Endothelial cell of umbilical vein (primary cell): ENCODE measurements around the gene EIF3D. TPM values are rescaled to one million over a fixed set of nuclear protein-coding genes. Genes with fewer than 3 reads are reported as not detected.

Experiments
- BruUV-seq: library from RNA; stranded (reverse); fragments of 400-500 nt; replicated peaks from 2 replicates; lab custom pipeline; 2021; lab: Mats Ljungman, UMichigan
- CTCF ChIA-PET: fragments of 300-600, 350-600 bp; sonication (Branson Sonifier 250); formaldehyde crosslinking; loops from one replicate; lab custom pipeline; 2021; ENCODE audit warnings: antibody characterized with exemption, inconsistent platforms; lab: Charles Lee
- POLR2A ChIA-PET: fragments of 300-600, 350-600 bp; sonication (Branson Sonifier 250); formaldehyde crosslinking; loops from one replicate; lab custom pipeline; 2021; ENCODE audit warnings: antibody characterized with exemption, inconsistent platforms; lab: Charles Lee
- DNase-seq: peaks from one replicate; pipeline ENCODE4 v3.0.0-alpha.2; 2011; ENCODE audit warnings: low read depth, low spot score
- FAIRE-seq: peaks from 2 replicates; lab custom pipeline; 2011; peaks lifted over from hg19 to GRCh38; lab: Jason Lieb, UNC
- H2AFZ ChIP-seq: 2 replicates; pipeline ENCODE4 v1.6.0; 2012; ENCODE audit warnings: low read depth, low read length, control low read depth, inconsistent platforms
- H3K27ac ChIP-seq: 2 replicates; pipeline ENCODE4 v1.5.1; 2011; ENCODE audit warnings: low read depth, mild to moderate bottlenecking, control low read depth, low read length, moderate library complexity; ENCODE audit not compliant: insufficient read depth
- H3K27me3 ChIP-seq, 2 experiments: 2 replicates each; pipeline versions ENCODE4 v1.6.0 to v1.6.1; 2011; ENCODE audit warnings: low read length in 2 of 2, mixed read lengths in 1 of 2; ENCODE audit not compliant: control insufficient read depth in 2 of 2, insufficient read depth in 2 of 2
- H3K36me3 ChIP-seq, 2 experiments: 2 replicates in 1 of 2; 3 replicates in 1 of 2; pipeline ENCODE4 v1.5.1; 2011; ENCODE audit warnings: low read length in 2 of 2, mild to moderate bottlenecking in 1 of 2, moderate library complexity in 1 of 2; ENCODE audit not compliant: control insufficient read depth in 2 of 2, insufficient read depth in 2 of 2; ENCODE audit errors: extremely low read depth in 1 of 2
- H3K4me1 ChIP-seq: 3 replicates; pipeline ENCODE4 v1.5.1; 2011; ENCODE audit warnings: mild to moderate bottlenecking, low read length; ENCODE audit not compliant: control insufficient read depth, insufficient read depth; ENCODE audit errors: extremely low read depth
- H3K4me2 ChIP-seq: 2 replicates; pipeline ENCODE4 v1.6.1; 2011; ENCODE audit warnings: low read length, control low read depth, mixed read lengths; ENCODE audit not compliant: insufficient read depth
- H3K4me3 ChIP-seq, 3 experiments: fragments of 200-600 bp in 1 of 3; sonication (generic), shearing (Covaris generic) in 1 of 3; replicated peaks in 1 of 3; 2 replicates each; pipeline ENCODE4 v1.5.1; 2011 to 2016; ENCODE audit warnings: control low read depth in 3 of 3, low read length in 3 of 3, mild to moderate bottlenecking in 2 of 3, inconsistent platforms in 1 of 3, low read depth in 1 of 3, moderate library complexity in 1 of 3; ENCODE audit not compliant: insufficient read depth in 1 of 3
- H3K79me2 ChIP-seq: 2 replicates; pipeline ENCODE4 v1.6.0; 2012; ENCODE audit warnings: low read length, inconsistent platforms; ENCODE audit not compliant: control insufficient read depth, insufficient read depth
- H3K9ac ChIP-seq: replicated peaks from 2 replicates; pipeline ENCODE3; 2011; ENCODE audit warnings: low read length, control low read depth; ENCODE audit not compliant: insufficient read depth; ENCODE audit errors: extremely low read depth
- H3K9me1 ChIP-seq: replicated peaks from 3 replicates; pipeline ENCODE4 v1.6.0; 2011; ENCODE audit warnings: mild to moderate bottlenecking, low read length; ENCODE audit not compliant: control insufficient read depth, insufficient read depth; ENCODE audit errors: extremely low read depth
- H3K9me3 ChIP-seq: replicated peaks from 2 replicates; pipeline ENCODE4 v1.5.1; 2012; ENCODE audit warnings: low read length, inconsistent platforms; ENCODE audit not compliant: control insufficient read depth, insufficient read depth
- H4K20me1 ChIP-seq: replicated peaks from 2 replicates; pipeline ENCODE3; 2011; ENCODE audit warnings: mild to moderate bottlenecking, low read length; ENCODE audit not compliant: control insufficient read depth, insufficient read depth; ENCODE audit errors: extremely low read depth
- CTCF ChIP-seq, 2 donors: IDR thresholded peaks; 1 replicate in 1 of 2; 2 replicates in 1 of 2; pipeline ENCODE4 v1.5.1; 2011; ENCODE audit warnings: low read length in 2 of 2, mild to moderate bottlenecking in 2 of 2, moderate library complexity in 2 of 2, control low read depth in 1 of 2, inconsistent platforms in 1 of 2, low read depth in 1 of 2; ENCODE audit not compliant: insufficient read depth in 1 of 2; ENCODE audit errors: extremely low read depth in 1 of 2
- EZH2 ChIP-seq: IDR thresholded peaks from 2 replicates; pipeline ENCODE4 v1.6.1; 2012; ENCODE audit warnings: borderline replicate concordance, low read depth, mild to moderate bottlenecking, moderate library complexity, low read length, inconsistent platforms; ENCODE audit not compliant: severe bottlenecking
- FOS ChIP-seq: IDR thresholded peaks from 2 replicates; pipeline ENCODE4 v1.6.1; 2011; ENCODE audit warnings: mild to moderate bottlenecking, low read length, moderate library complexity, borderline replicate concordance; ENCODE audit not compliant: insufficient read depth
- GATA2 ChIP-seq: IDR thresholded peaks from 2 replicates; pipeline ENCODE4 v1.7.0; 2011; ENCODE audit warnings: low read depth, mild to moderate bottlenecking, moderate library complexity, mixed read lengths, low read length; ENCODE audit not compliant: insufficient read length, insufficient read depth
- JUN ChIP-seq: IDR thresholded peaks from 2 replicates; pipeline ENCODE4 v1.6.1; 2011; ENCODE audit warnings: borderline replicate concordance, low read depth; ENCODE audit not compliant: insufficient read length, insufficient read depth
- MAX ChIP-seq: IDR thresholded peaks from 2 replicates; pipeline ENCODE4 v1.6.1; 2011; ENCODE audit not compliant: insufficient read depth, insufficient read length
- MYC ChIP-seq: IDR thresholded peaks from one replicate; pipeline ENCODE4 v1.6.1; 2011; ENCODE audit warnings: mild to moderate bottlenecking, low read depth, low read length
- POLR2A ChIP-seq: IDR thresholded peaks from 2 replicates; pipeline ENCODE4 v1.6.1; 2012; ENCODE audit warnings: low read depth, mild to moderate bottlenecking, control low read depth, low read length
- POLR2AphosphoS5 ChIP-seq: IDR thresholded peaks from 2 replicates; pipeline ENCODE4 v1.6.1; 2012; ENCODE audit warnings: low read depth, mild to moderate bottlenecking, control low read depth, low read length, moderate library complexity; ENCODE audit not compliant: insufficient read depth
- dilution Hi-C: fragments of 300-500 bp; cut with MboI; formaldehyde crosslinking; loops from one replicate; pipeline ENCODE4 v1.15.0; 2019; ENCODE audit warnings: low sequenced_read_pairs; ENCODE audit not compliant: extremely low pct_ligation_motif_present
- intact Hi-C: fragments of 100-400 bp; cut with micrococcal nuclease; formaldehyde crosslinking; loops from one replicate; pipeline ENCODE4 v1.10.0; 2022
- polyA plus RNA-seq, 4 experiments: library from polyadenylated mRNA; depleted of rRNA in 3 of 4; stranded (reverse) in 3 of 4; unstranded in 1 of 4; fragments of >200 nt; gene quantifications; 2 replicates each; pipeline versions ENCODE4 v1.2.1 to v1.2.3, GENCODE V29; 2011 to 2012; ENCODE audit warnings: missing spikeins in 1 of 4
- total RNA-seq: library from RNA; stranded (reverse); gene quantifications from 2 replicates; pipeline ENCODE4 v1.2.3, GENCODE V29; 2021

EIF3D gene
- total and polyA plus RNA-seq, 2 donors (not counting 3 experiments of a cell fraction or from before 2014, with no cell fraction given), result 201 to 413 TPM

GRCh38 chr22:36550701-36551495 is 21.9 kb upstream of the EIF3D start:
- Histone ChIP-seq H3K36me3 (no peaks in the 10 kb centered on the region), H2AFZ (no peak overlapping the region), H3K9ac (no peak overlapping the region), H3K79me2 (no peaks in the 10 kb centered on the region), H3K27me3 (peaks cover 4 to 7% of the 10 kb centered on the region in 2 experiments), H3K4me1 (peaks cover 6% of the 10 kb centered on the region), H3K4me3 (no peak overlapping the region), H3K4me2 (no peak overlapping the region), H3K27ac (no peak overlapping the region), H3K9me3 (no peaks in the 10 kb centered on the region), H4K20me1 (no peaks in the 10 kb centered on the region), H3K9me1 (no peaks in the 10 kb centered on the region)
- TF ChIP-seq POLR2AphosphoS5, result no peak
- TF ChIP-seq MAX, result no peak
- no peak for TF ChIP-seq JUN
- no peak for TF ChIP-seq GATA2
- TF ChIP-seq CTCF (IDR thresholded peaks at IDR 0.05; ENCODE audit: extremely low read depth in 1 of 2, insufficient read depth in 1 of 2, low read depth in 1 of 2, low read length in 2 of 2), result no peak
- TF ChIP-seq FOS, result no peak
- no peak for TF ChIP-seq POLR2A
- TF ChIP-seq MYC, result no peak
- TF ChIP-seq EZH2, result no peak
- BruUV-seq, result no TSS peak
- dilution Hi-C loops (no loop called here), intact Hi-C loops (no loop called here)
- ChIA-PET CTCF (interaction anchor here (0.8 to 2.8 kb wide), 5 partner anchors 19 to 475 kb away, joined by 3 to 13 read pairs (median 4); no protein-coding TSS in a partner anchor), POLR2A (no interaction called here)
- FAIRE-seq (no peak), DNase-seq (no peak)
